SK-N-SH (cell line): ENCODE measurements around the gene ZNF827. TPM values are rescaled to one million over a fixed set of nuclear protein-coding genes. Genes with fewer than 3 reads are reported as not detected.

Experiments used
- CTCF ChIA-PET: fragments of 300-600, 350-600 bp; formaldehyde crosslinking; extraction: SDS; loops from one replicate; lab custom pipeline; 2021; lab: Yijun Ruan, JAX
- POLR2A ChIA-PET: fragments of 350-600 bp; sonication (Branson Sonifier 250); formaldehyde crosslinking; extraction: SDS; loops from one replicate; lab custom pipeline; 2020; ENCODE audit warnings: antibody characterized with exemption, inconsistent platforms; lab: Yijun Ruan, JAX
- DNase-seq: peaks from one replicate; pipeline ENCODE4 v3.0.0; 2012
- H2AFZ ChIP-seq: fragments of 200-600 bp; sonication (generic); 2 replicates; pipeline ENCODE4 v1.8.1; 2016; ENCODE audit warnings: antibody characterized with exemption, mild to moderate bottlenecking, low read depth
- H3F3A ChIP-seq: fragments of 200-600 bp; sonication (generic); replicated peaks from 2 replicates; pipeline ENCODE3; 2016; ENCODE audit warnings: antibody characterized with exemption, mild to moderate bottlenecking; ENCODE audit not compliant: insufficient read depth
- H3K27ac ChIP-seq, 2 experiments: fragments of 200-500 bp in 1 of 2; fragments of 200-600 bp in 1 of 2; sonication (Bioruptor generic) in 1 of 2; sonication (generic), shearing (Covaris generic) in 1 of 2; 2 replicates each; pipeline versions ENCODE4 v1.5.1 to v1.6.1; 2014 to 2016; ENCODE audit warnings: low read depth in 2 of 2, inconsistent platforms in 1 of 2, low read length in 1 of 2, mild to moderate bottlenecking in 1 of 2, mixed read lengths in 1 of 2
- H3K27me3 ChIP-seq: fragments of 200-600 bp; sonication (generic), shearing (Covaris generic); 2 replicates; pipeline ENCODE4 v1.6.1; 2016; ENCODE audit warnings: mixed run types; ENCODE audit not compliant: insufficient read depth
- H3K36me3 ChIP-seq, 2 experiments: fragments of 200-500 bp in 1 of 2; fragments of 200-600 bp in 1 of 2; sonication (Bioruptor generic) in 1 of 2; sonication (generic) in 1 of 2; replicated peaks in 1 of 2; 2 replicates each; pipeline versions ENCODE3 to v1.5.1; 2014 to 2016; ENCODE audit warnings: low read length in 1 of 2, mild to moderate bottlenecking in 1 of 2; ENCODE audit not compliant: insufficient read depth in 2 of 2, control insufficient read depth in 1 of 2
- H3K4me1 ChIP-seq, 2 experiments: fragments of 200-500 bp in 1 of 2; fragments of 200-600 bp in 1 of 2; sonication (Bioruptor generic) in 1 of 2; sonication (generic), shearing (Covaris generic) in 1 of 2; 2 replicates each; pipeline versions ENCODE4 v1.5.1 to v1.6.1; 2014 to 2016; ENCODE audit warnings: low read depth in 1 of 2, low read length in 1 of 2, mixed run types in 1 of 2; ENCODE audit not compliant: insufficient read depth in 2 of 2, control insufficient read depth in 1 of 2
- H3K4me2 ChIP-seq: fragments of 200-600 bp; sonication (generic), shearing (Covaris generic); 2 replicates; pipeline ENCODE4 v1.6.1; 2017; ENCODE audit warnings: mixed run types
- H3K4me3 ChIP-seq, 2 experiments: fragments of 200-500 bp in 1 of 2; fragments of 200-600 bp in 1 of 2; sonication (Bioruptor generic) in 1 of 2; sonication (generic), shearing (Covaris generic) in 1 of 2; 2 replicates each; pipeline versions ENCODE4 v1.5.1 to v1.8.1; 2014 to 2016; ENCODE audit warnings: low read depth in 2 of 2, inconsistent platforms in 1 of 2, low read length in 1 of 2, mild to moderate bottlenecking in 1 of 2, mixed read lengths in 1 of 2, moderate library complexity in 1 of 2
- H3K79me2 ChIP-seq: fragments of 200-600 bp; sonication (generic); 2 replicates; pipeline ENCODE4 v1.8.1; 2017; ENCODE audit warnings: mild to moderate bottlenecking; ENCODE audit not compliant: insufficient read depth
- H3K9ac ChIP-seq: fragments of 200-600 bp; sonication (generic); 2 replicates; pipeline ENCODE4 v1.6.1; 2017; ENCODE audit warnings: mixed run types
- H3K9me2 ChIP-seq: fragments of 200-600 bp; sonication (generic); 2 replicates; pipeline ENCODE4 v1.6.1; 2017; ENCODE audit warnings: mixed run types
- H3K9me3 ChIP-seq: fragments of 200-600 bp; sonication (generic); 2 replicates; pipeline ENCODE4 v1.6.1; 2017; ENCODE audit warnings: mixed run types, mild to moderate bottlenecking, moderate library complexity
- H4K20me1 ChIP-seq: fragments of 200-600 bp; sonication (generic); 2 replicates; pipeline ENCODE4 v1.6.1; 2017; ENCODE audit warnings: mild to moderate bottlenecking, mixed run types; ENCODE audit not compliant: insufficient read depth
- CTCF ChIP-seq: fragments of 200-600 bp; sonication (generic); IDR thresholded peaks from 2 replicates; pipeline ENCODE4 v1.6.1; 2017; ENCODE audit warnings: antibody characterized with exemption, mild to moderate bottlenecking, moderate library complexity
- EP300 ChIP-seq, 2 experiments: IDR thresholded peaks; 2 replicates each; pipeline versions ENCODE4 v1.4.0 to v1.6.1; 2012; ENCODE audit warnings: borderline replicate concordance in 1 of 2, low read depth in 1 of 2, low read length in 1 of 2
- FOXJ3 ChIP-seq: sonication (generic); formaldehyde crosslinking; IDR thresholded peaks from 2 replicates; pipeline ENCODE4 v1.5.1; 2020; ENCODE audit warnings: mild to moderate bottlenecking, missing genetic modification reagents
- FOXM1 ChIP-seq: IDR thresholded peaks from 2 replicates; pipeline ENCODE4 v1.4.0; 2012; ENCODE audit warnings: low read depth, mild to moderate bottlenecking
- JUND ChIP-seq: IDR thresholded peaks from 2 replicates; pipeline ENCODE4 v1.4.0; 2012
- MEF2A ChIP-seq: IDR thresholded peaks from 2 replicates; pipeline ENCODE4 v1.4.0; 2012; ENCODE audit warnings: low read depth, borderline replicate concordance
- MXI1 ChIP-seq: IDR thresholded peaks from 2 replicates; pipeline ENCODE4 v1.6.1; 2012; ENCODE audit warnings: mild to moderate bottlenecking, low read depth, low read length, improper control_type of control experiment
- NRF1 ChIP-seq: IDR thresholded peaks from 2 replicates; pipeline ENCODE4 v1.6.1; 2012; ENCODE audit warnings: low read depth, mild to moderate bottlenecking, low read length
- PBX3 ChIP-seq: IDR thresholded peaks from 2 replicates; pipeline ENCODE4; 2012
- POLR2AphosphoS5 ChIP-seq: IDR thresholded peaks from 2 replicates; pipeline ENCODE4 v1.6.1; 2012; ENCODE audit warnings: low read depth, low read length
- RCOR1 ChIP-seq: fragments of 150-350 bp; IDR thresholded peaks from 2 replicates; pipeline ENCODE4 v1.6.1; 2017; ENCODE audit warnings: antibody characterized with exemption, low read length
- REST ChIP-seq: IDR thresholded peaks from 2 replicates; pipeline ENCODE4 v1.6.1; 2012; ENCODE audit warnings: mild to moderate bottlenecking, low read depth, low read length, moderate library complexity
- RFX5 ChIP-seq: IDR thresholded peaks from 2 replicates; pipeline ENCODE4 v1.6.1; 2012; ENCODE audit warnings: mild to moderate bottlenecking, improper control_type of control experiment, low read length
- SMC3 ChIP-seq: IDR thresholded peaks from 2 replicates; pipeline ENCODE4 v1.6.1; 2012; ENCODE audit warnings: low read depth, low read length, improper control_type of control experiment
- TAF1 ChIP-seq: IDR thresholded peaks from 2 replicates; pipeline ENCODE4 v1.6.1; 2012; ENCODE audit warnings: low read depth, mild to moderate bottlenecking, low read length, moderate library complexity, borderline replicate concordance
- TCF12 ChIP-seq: IDR thresholded peaks from 2 replicates; pipeline ENCODE4 v1.4.0; 2012
- TEAD4 ChIP-seq: IDR thresholded peaks from 2 replicates; pipeline ENCODE4 v1.4.0; 2012; ENCODE audit warnings: mild to moderate bottlenecking, borderline replicate concordance; ENCODE audit not compliant: insufficient read depth
- USF1 ChIP-seq: IDR thresholded peaks from 2 replicates; pipeline ENCODE4 v1.4.0; 2012; ENCODE audit warnings: low read depth, borderline replicate concordance
- YY1 ChIP-seq: IDR thresholded peaks from 2 replicates; pipeline ENCODE4 v1.4.0; 2012; ENCODE audit warnings: low read depth, mild to moderate bottlenecking
- WGBS: methylation state at CpG from one replicate; pipeline ENCODE4 v1.1.6; 2017; ENCODE audit warnings: low lambda C conversion rate; 5-methylcytosine and 5-hydroxymethylcytosine counted together
- polyA plus RNA-seq, 3 experiments: library from polyadenylated mRNA; depleted of rRNA; stranded (reverse); fragments of >200 nt; gene quantifications; 2 replicates each; pipeline ENCODE4 v1.2.3, GENCODE V29; 2012

The ZNF827 gene
- polyA plus RNA-seq, 1 of the 3 experiments (the other 2 are of a cell fraction) = 23.2 TPM

DNA sequence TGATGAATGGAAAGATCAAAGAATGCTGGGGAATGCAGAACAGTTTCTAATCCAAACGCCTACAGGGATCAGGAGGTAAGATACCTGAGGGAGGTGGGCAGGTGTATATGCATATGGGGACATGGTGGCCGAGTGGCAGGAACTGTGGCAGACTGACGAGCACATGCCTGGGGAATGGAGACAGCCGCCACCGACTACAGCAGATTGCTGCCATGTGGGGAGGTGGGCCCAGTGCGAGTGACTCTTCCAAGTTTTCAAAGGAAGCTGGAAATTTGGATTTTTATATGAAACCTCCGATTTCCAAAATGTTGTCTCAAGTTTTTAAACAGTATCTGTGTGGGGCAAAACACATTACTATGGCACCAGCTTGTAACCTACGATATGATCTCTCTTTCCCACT is 9.9 kb downstream of the ZNF827 start:
- peaks cover 26 to 33% of the 10 kb centered on the region in 2 experiments for H3K4me1 ChIP-seq
- no peak overlapping the region for H3K4me3 ChIP-seq
- H3K36me3 ChIP-seq = peaks cover 2 to 17% of the 10 kb centered on the region in 2 experiments
- CTCF ChIA-PET = interaction anchor here (0.9 kb wide), 1 partner anchor 17 kb away, joined by 3 read pairs; no protein-coding TSS in a partner anchor
- H3K4me2 ChIP-seq = no peak overlapping the region
- DNase-seq = no peak
- H2AFZ ChIP-seq = no peak overlapping the region
- H4K20me1 ChIP-seq = peaks cover 37% of the 10 kb centered on the region
- H3K27me3 ChIP-seq = no peaks in the 10 kb centered on the region
- peaks cover 98% of the 10 kb centered on the region for H3K79me2 ChIP-seq
- no peaks in the 10 kb centered on the region for H3K9me2 ChIP-seq
- WGBS = 96% methylated on average over 8 of the region's 8 CpGs
- no peak for TF ChIP-seq JUND
- no peak for TF ChIP-seq FOXJ3 (CRISPR knock-in tag)
- TF ChIP-seq MXI1 = no peak
- no peak for TF ChIP-seq NRF1
- TF ChIP-seq MEF2A = no peak
- no peak for TF ChIP-seq TAF1
- TF ChIP-seq YY1 = no peak
- no peak for TF ChIP-seq PBX3
- no peak for TF ChIP-seq POLR2AphosphoS5
- no peak for TF ChIP-seq FOXM1
- peaks cover 5% of the 10 kb centered on the region for H3F3A ChIP-seq
- H3K9me3 ChIP-seq = no peaks in the 10 kb centered on the region
- no peak overlapping the region for H3K9ac ChIP-seq
- POLR2A ChIA-PET = no interaction called here
- H3K27ac ChIP-seq = no peak overlapping the region

DNA sequence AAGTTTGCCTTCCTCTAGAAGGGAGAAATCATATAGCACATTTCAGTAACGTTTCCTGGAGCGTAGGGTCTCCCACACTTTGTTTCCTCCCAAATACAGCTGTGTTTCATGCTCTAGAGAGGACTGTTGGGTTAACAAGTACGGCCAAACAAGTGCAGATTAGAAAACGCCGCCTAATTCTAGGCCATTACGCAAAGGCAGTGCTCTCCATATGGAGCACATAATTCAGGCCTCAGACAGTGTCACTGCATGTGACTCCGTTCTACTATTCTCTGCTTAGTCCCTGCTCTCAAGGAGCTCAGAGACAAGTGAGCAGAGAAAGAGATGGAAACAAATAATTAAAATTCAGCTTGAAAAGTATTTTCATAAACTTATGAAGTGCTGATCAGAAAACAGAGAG is 11.6 kb downstream of the ZNF827 start:
- ChIA-PET POLR2A (no interaction called here), CTCF (no interaction called here)
- Histone ChIP-seq H3K4me2 (no peak overlapping the region), H3K79me2 (peaks cover 97% of the 10 kb centered on the region), H3F3A (peaks cover 5% of the 10 kb centered on the region), H3K4me1 (peaks cover 15 to 23% of the 10 kb centered on the region in 2 experiments; a peak in 3 of 4 replicates), H3K27me3 (no peaks in the 10 kb centered on the region), H2AFZ (no peak overlapping the region), H3K36me3 (peaks cover 2 to 9% of the 10 kb centered on the region in 2 experiments), H3K27ac (no peak overlapping the region), H3K9me2 (no peaks in the 10 kb centered on the region), H3K4me3 (no peak overlapping the region), H3K9me3 (no peaks in the 10 kb centered on the region), H4K20me1 (peaks cover 37% of the 10 kb centered on the region), H3K9ac (no peak overlapping the region)
- TF ChIP-seq NRF1 (no peak), CTCF (no peak), REST (no peak), MXI1 (no peak), TCF12 (no peak), FOXM1 (no peak), PBX3 (no peak), USF1 (no peak), POLR2AphosphoS5 (no peak), JUND (no peak), RFX5 (no peak), MEF2A (no peak), RCOR1 (no peak), SMC3 (no peak), TEAD4 (no peak), EP300 (IDR thresholded peaks at IDR 0.05; ENCODE audit: borderline replicate concordance in 1 of 2, low read depth in 1 of 2, low read length in 1 of 2) (no peak)
- no peak for DNase-seq
- 96% methylated on average over 7 of the region's 7 CpGs for WGBS
